C1 segment of cervical spinal cord (tissue), 14 donors: ENCODE measurements around the gene ROR2.

ENCODE experiments used
- DNase-seq, 14 donors: peaks; one replicate each; lab custom pipeline; 2025; lab: John Stamatoyannopoulos, UW

ROR2 gene

DNA sequence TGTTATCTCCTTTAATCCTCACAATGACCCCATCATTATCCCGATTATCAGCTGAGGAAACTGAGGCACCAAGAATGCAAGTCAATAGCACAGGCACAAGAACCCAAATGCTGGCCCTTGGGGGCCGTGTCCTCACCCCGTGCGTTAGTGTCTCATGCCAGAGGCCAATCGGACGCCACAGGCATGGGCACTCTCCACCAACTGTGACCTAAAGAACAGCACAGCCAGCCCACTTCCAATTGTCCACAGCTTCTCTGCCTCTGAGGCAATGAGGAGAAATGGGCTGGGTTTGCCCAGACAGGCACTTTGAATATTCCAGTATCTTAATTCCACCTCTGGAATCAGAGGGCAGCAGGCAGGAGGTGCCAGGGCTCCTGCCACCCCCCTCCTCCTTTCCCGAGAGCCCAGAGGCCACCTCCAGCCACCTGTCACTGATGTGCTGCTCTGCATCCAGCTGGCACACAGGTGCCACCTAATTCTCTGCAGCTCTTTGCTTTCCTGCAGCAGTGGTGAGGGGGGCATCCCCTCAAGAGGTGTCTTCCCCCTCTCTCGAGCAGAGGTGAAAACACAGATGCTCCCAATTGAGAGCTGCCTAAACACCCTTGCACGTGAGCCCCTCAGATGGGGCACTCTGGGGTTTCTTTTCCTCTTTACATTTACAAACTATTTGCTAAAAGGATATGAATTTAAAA lies 107.5 kb downstream of the ROR2 start:
- no peak for DNase-seq

DNA sequence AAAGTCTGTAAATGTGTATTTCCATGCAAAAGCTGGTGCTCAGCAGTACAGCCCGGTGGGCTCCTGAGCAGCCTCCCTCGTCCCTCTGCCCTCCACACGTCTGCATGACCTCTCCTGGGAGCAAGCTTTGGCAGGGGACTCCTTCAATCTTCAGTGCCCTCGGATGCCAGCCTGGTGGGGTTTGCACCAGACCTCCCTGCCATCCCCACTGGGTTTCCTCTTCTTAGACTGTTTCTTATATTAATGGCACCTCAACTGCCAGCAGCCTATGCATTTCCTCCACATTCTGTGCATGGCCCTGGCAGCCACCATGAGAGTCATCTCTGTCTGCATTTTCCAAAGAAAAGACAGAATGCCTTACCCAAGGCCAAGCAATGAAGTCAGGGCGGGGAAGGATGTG lies 108.4 kb downstream of the ROR2 start:
- DNase-seq = no peak

DNA sequence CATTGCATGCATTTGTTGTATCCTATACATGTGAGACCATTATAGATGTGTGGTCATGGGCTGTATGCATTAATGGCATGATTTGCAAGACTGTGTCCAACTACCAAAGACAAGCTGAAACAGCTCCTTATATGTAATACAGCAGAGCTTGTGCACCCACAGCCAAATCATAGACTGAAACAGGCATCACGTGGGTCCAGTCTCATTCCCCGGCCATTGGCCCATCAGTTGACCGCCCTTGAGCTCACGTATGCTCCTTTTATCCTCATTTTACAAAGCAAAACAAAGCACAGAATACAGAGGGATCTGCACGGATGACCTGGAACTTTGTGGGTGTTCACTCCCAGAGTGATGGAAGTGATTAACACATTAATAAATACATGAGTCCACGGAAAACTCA lies 109.1 kb downstream of the ROR2 start:
- no peak for DNase-seq

DNA sequence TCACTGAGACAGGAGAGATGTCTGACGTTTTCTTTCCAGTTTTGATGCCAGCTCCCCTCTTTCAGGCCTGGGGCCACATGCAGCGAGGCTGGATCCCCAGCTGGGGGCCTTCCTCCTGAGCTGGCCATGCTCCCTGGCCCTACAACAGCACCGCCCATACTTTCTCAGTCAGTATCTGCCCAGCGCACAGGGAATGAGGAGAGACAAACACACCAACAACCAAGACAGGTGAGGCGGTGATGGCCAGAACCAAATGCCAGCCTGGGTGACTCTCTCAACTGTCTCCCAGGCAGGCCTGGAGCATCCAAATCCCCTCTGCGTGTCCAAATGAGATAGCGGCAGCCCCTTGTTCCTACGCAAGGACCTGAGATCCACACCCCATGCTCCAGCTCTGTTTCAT lies 109.6 kb downstream of the ROR2 start:
- no peak for DNase-seq

DNA sequence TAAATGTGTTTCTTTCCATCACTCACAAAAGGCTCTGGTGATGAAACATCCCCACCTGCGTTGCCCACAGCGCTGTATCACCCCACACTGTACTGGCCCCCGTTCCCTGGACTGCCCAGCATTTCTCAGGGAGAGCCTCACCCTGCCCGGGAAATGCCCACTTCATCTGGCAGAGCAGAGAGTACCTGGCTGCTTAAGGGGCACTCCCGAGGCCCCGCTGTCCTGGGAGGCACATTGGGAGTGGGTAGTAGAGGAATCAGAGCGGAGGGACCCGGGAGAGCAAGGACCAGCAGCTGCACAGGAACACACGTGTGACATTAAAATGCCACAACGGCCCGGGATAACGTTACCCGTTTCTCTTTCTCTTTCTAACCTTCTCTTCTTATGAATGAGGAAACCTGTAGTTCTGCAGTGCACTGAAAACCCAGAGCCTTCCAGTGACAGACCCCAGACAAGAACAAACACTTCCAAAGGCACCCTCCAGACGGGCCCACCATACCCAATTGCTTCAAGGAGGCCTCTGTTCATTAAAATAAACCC lies 110.0 kb downstream of the ROR2 start:
- no peak for DNase-seq

DNA sequence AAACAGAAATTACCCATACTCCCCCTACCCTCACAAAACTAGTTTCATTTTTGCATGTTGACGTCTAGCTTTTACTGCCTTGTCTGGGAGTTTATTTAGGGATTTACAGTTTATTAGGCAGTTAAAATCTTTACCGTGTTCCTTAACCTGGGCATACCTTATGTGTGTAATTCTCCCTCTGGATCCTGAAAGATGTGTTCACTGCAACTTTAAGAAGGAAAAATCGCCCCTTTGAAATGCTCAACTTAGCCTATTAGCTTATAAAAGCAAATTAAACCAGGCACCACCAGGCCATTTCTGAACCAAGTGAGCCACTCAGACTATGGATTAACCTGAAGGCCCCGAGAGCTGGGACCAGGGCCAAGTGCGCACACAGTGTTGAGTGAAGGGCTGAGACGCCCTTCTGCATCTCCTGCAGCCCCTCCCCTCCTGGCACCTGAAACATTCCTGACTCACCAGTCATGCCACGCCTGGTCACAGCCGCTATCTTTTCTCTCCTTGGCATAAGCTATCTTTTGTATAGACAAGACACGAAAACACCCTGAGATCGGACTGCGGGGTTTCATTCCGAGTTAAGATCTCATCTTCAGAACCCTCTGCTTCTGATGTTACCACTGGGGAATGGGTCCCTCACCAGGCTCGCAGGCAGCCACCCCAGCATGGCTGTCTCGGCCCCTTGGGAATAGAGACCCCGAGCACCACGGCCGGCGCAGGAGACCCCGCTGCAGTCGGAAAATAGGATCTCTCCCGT lies 111.9 kb downstream of the ROR2 start:
- DNase-seq = no peak

DNA sequence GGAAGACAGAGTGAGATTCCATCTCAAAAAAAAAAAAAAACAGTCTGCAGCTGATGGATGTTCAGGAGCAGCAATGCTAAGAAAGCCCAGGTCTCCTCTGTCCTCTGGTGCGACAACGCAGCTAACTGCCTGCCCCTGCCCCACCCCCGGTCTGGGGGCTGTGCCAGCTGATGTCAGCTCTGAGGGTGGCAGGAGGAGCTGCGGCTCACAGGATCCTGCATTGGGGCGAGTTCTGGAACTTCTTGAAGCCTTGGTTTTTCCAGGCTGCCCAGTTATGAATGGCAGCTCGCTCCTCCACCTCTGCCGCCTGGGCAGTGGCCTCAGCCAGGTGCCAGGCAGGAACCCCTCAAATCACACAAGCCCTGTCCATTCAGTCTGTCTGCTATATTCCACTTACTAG lies 113.5 kb downstream of the ROR2 start:
- DNase-seq = no peak

DNA sequence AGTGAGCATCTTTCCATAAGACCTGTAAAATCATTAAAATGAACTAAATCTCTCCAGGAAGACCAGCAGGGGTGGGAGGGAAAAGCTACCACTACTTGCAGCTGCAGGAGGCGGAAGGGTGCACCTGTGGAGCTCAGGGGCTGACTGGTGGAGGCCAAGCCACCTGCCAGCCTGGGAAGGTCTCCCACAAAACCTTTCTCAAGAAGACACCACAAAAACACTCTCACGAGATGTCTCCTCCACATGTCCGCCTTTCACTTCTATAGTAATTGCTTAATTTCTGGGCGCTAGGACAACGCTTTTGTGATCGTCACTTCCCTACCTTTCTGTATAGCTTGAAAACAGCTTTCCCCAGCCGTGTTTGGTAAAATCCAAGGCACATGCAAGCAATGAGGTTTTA lies 114.4 kb downstream of the ROR2 start:
- DNase-seq = no peak

DNA sequence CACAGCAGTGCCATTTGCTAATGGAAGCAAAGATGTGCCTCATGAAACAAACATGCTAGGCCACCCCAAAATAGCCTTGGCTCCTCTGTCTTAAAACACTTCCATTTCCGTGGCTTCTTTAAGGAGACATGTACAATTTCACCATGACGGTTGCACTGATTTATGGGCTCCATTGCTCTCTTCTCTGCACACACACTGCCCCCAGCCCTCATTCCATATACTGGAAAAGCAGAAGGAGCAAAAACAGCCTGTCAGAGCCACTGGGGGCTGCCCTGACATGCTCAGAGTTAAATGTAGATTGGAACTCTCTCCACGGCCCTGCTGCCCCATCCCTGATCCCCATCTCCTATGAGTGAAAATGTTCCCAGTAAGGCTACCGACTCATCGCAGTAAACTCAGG lies 114.8 kb downstream of the ROR2 start:
- DNase-seq = no peak

DNA sequence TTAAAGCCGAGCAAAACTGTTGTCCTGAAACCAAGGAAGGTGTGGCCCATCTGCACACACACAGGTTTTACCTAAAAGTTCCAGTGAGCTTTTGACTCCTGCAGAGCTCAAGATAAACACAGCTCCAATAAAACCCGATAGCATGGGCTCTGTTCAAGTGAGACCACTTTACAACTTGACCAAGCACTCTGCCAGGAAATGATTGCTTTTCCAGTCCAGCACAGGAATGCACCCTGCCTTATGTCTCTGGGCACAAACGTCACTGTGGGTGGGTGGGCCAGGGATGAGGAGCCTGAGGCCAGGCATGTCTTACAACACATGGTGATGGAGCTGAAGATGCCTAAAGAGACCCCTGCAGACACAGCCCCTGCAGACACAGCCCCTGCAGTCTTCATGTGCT lies 115.3 kb downstream of the ROR2 start:
- no peak for DNase-seq

DNA sequence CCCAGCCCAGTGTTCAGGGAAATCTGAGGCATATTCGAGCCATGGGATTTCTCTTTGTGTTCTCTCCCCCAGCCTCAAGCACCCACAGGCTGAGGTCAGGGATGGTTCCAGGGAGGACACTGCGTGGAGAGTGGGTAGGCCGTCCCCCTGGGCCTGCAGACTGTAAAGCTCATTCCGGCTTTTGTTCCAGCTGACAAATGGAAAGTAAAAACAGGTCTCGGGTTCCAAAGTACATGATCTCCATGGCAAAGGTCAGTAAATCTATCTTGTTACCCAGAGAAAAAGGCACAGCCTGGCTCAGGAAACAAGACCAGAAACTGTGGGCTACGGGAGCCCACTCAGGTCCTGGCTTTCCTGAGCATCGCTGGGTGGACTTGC lies 116.2 kb downstream of the ROR2 start:
- DNase-seq = no peak

DNA sequence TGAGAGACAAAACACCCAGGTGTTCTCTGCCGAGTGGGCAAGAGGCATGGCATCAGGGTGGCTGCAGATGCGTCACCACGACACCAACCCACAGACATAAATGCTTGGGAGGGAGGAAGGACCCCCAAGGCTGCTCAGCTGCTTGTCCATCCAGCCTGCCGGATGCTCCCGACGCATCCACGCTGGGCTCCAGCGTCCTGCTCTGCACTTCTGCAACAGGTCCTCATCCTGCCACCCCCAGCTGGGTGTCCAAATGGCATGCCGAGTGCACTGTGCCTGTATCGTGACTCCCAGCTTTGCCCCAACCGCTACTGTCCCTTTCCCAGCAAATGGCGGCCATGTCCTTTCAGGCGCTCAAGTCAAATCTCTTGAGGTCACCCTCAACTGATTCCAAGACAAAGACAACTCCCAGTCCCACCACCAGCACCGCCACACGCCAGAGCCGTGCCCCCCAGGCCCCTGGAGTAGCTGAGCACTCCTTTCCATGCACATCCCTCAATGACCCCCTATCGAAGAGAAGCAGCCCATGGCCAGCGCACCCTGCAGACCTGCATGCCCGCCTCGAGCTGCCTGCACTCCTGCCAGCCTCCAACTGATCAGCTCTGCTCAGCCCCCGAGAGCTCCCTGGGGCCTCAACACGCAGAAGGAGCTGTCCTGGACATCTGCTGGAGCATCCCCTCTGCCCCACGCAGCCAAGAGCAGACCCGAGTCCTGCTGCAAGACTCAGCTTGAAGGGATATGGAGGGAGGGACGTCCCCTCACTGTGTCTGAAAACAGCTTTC lies 116.7 kb downstream of the ROR2 start:
- no peak for DNase-seq

DNA sequence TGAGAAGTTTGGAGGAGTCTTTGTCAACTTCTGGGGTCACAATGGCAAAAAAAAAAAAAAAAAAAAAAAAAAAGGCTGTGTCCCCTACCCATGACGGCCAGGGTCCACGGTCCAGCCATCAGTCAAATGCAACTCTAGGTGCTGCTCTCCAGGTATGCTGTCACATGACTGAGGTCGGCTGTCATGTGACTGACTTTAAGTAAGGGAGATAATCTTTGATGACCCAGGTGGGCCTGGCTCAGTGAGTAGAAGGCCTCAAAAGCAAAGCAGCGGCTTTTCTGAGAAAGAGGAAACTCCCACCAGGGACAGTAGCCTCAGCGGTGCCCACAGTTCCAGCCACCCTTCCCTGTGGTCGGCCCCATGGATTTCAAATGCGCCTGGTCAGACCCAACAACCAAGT lies 117.7 kb downstream of the ROR2 start:
- no peak for DNase-seq

DNA sequence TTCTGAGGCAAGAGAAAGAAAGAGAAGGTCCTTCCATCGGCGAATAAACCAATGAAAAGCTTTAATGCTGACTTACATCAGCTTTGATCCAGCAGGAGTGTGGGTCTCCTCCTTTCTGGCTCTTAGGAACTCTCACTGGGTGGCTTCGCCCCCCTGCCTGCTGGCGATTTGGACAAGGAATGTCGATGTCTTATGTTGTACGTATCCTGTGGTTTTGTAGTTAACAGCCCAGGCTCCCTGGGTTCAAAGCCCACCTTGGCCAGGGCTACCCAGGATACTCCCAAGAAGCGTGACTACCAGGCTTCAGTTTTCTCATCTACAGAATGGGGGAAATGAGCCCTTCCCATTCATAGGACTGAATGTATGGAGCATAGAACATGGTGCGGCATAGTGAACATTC lies 124.2 kb downstream of the ROR2 start:
- DNase-seq = no peak

DNA sequence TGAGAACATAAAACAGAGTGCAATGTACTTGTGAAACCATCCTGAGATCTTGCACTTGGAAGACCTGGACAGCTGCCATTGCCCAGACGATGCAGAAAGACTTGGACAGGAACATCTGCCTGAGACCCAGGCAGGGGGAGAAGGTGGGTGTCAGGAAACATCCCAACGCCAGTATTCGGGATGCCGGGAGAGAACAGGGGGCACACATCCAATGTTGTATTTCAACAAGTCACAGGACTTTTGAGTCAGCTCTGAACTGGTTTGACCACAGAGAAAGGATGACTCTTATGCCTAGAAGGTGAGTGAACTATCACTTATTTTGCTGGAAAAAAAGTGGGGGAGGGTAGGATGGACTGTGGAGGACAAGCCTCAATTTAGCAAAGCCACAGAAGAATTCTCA lies 124.6 kb downstream of the ROR2 start:
- no peak for DNase-seq

DNA sequence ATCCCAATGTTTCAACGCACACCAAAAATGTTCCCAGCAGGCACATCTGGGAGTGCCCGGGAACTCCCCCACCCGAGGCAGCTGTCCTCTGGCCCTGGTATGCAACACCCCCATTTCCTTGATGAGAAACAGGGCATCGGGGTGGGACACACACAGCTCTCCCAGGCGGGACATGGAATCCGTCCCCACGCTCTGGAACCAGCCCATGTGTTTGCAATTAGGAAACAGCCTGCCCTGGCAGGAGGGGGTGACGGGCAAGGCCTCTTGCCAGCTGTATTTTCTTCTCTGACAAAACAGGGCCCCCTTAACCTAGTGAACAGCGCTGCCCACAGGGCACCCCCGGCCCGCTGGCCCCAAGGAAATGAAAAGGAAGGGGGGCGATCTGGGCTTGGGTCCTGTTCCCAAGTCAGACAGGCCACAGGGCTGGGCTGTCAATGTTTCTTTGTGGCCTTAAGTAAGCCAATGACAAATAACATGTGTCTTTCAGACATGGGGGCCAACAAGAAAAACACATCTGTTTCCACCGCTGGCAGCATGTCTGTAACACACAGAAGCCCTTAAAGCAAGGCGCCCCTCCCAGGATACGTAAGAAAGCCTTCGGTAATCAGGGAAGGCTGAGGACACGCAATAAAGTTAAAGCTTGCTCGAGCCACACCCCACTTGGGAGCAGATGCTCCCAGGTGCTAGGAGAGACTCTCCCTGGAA lies 125.3 kb downstream of the ROR2 start:
- no peak for DNase-seq

DNA sequence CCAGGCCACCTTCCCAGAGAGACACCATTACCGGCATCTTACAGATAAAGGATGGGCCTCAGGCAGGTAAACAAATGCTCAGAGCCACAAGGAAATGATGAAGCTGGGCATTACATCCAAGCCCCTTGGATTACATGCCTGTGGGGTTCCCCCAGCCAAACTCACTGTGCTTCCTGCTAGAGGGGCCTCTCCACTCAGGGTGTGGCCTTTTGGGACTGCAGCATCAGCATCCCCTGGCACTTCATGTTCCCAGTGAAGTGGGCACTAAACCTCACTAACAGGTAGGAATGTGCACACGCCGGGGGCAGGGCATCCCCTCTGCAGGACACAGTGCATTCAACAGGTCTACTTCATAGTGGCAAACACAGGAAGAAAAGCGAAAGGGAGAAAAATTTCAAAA lies 125.9 kb downstream of the ROR2 start:
- no peak for DNase-seq

DNA sequence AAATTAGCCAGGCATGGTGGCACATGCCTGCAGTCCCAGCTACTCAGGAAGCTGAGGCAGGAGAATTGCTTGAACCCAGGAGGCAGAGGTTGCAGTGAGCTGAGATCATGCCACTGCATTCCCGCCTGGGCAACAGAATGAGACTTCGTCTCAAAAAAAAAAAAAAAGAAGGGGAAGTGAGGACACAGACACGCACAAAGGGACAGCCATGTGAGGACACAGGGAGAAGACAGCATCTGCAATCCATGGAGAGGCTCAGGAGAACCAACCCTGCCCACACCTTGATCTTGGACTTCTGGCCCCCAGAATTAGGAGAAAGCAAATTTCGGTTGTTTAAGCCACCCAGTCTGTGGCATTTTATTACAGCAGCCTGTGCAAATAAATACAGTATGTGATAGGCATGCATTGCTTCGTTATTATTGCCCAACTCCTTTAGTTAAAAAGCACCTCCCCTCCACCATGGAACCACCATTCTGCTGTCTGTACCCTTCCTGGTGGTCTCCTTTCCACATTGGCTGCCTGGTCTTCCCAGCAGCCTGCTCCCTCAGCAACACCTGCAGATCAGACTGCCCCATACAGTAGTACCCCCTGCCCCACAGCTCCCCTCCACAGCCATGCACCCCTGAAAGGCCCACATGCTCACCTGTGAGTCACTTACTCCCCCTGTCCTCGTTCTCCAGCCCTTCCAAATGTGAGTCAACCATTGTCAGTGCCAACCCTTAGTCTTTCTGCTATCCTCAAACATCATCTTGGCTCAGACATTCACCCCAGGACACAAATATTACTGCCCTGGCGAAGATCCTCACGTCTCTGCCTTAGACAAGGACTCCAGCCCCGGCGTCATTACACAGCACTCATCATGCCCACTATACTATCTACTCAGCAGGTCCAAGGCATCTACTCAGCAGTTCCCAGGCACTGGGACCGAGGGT lies 128.8 kb downstream of the ROR2 start:
- DNase-seq = no peak

DNA sequence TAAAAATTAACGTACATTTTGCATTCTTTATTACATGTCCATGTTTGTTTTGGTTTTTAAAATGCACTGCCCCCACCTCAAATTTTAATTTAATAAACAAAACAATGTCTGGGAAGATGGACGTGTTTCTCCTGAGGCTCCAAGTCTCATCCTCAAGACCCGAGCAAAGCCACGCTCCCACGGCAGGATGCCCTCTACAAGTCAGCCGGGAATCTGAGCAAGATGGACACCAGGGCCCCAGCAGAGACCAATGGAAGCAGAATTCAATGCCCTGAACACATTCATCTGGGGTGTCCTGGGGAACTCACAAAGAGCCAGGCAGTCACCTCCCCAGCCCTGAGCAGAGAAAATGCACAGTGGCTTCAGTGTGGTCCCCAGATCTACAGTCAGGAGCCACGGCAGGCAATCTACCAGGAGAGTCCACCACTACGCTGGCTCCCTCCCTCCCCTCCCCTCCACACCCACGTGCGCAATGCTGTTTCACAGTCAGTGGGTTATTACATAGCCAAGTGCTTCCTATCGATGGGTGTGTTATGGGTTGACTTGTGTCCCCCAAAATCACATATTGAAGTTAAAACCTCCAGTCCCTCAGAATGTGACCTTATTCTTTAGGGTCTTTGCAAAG lies 129.8 kb downstream of the ROR2 start:
- no peak for DNase-seq

DNA sequence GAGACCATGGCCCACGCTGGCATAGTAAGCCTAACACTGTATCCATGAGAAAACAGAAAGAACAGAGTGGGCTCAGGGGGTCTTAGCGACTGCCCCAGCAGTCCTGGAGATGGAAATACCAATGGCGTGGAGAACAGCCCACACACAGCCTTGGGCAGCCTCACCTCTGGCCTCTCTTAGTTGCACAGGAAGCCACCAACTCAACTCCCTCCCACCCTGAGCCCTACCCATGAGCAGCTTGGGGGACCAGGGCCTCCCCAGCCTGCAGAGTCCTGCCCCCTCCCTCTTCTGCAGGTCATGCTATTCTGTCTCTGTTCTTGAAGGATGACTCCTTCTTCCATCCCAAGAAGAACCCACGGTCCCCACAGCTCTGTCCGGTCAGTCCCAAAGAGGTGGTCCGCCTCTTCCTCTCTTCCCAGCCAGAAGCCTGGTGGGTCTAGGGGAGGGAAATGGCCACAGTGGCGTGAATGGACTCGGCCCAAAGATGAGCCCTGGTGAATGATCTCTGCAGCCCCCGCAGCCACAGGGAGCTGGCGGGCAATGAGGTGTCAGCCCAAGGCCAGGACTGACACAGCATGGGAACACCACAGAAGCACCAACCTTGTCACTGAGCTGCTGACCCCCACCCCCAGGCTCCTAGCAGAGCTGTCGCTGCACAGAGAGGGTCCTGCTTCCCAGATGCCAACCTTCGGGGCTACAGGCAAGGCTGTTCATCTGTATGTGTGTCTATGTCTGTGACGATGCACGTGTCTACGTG lies 131.2 kb downstream of the ROR2 start:
- no peak for DNase-seq
